HepG2 (cell line): ENCODE results near the gene INKA2. TPM values are rescaled to one million over a fixed set of nuclear protein-coding genes. Genes with fewer than 3 reads are reported as not detected.

ENCODE experiments used
- ARID2 ChIP-seq: sonication (generic); formaldehyde crosslinking; IDR thresholded peaks from 2 replicates; pipeline ENCODE4 v1.8.1; 2022; ENCODE audit warnings: mild to moderate bottlenecking, missing genetic modification reagents, borderline replicate concordance
- BHLHE40 ChIP-seq: IDR thresholded peaks from 2 replicates; pipeline ENCODE4 v1.6.1; 2011; ENCODE audit warnings: low read length, improper control_type of control experiment
- CBX1 ChIP-seq: IDR thresholded peaks from one replicate; pipeline ENCODE4 v1.6.1; 2016; ENCODE audit warnings: antibody characterized with exemption, low read depth
- DR1 ChIP-seq: sonication (generic); formaldehyde crosslinking; IDR thresholded peaks from 2 replicates; pipeline ENCODE4 v1.8.0; 2021; ENCODE audit warnings: mild to moderate bottlenecking, missing genetic modification reagents, inconsistent platforms
- ERF ChIP-seq: IDR thresholded peaks from 2 replicates; pipeline ENCODE4 v1.6.1; 2018; ENCODE audit warnings: missing biosample characterization, missing genetic modification reagents
- HNRNPK ChIP-seq: fragments of 200-400 bp; formaldehyde crosslinking; IDR thresholded peaks from 2 replicates; pipeline ENCODE4 v1.6.1; 2018; ENCODE audit warnings: low read length, low read depth, moderate library complexity, mild to moderate bottlenecking; ENCODE audit not compliant: poor library complexity, severe bottlenecking
- HOXD1 ChIP-seq: sonication (generic); formaldehyde crosslinking; IDR thresholded peaks from 2 replicates; pipeline ENCODE4 v1.5.0; 2020; ENCODE audit warnings: missing genetic modification reagents
- KAT7 ChIP-seq: IDR thresholded peaks from 2 replicates; pipeline ENCODE4 v1.6.1; 2018; ENCODE audit warnings: borderline replicate concordance, missing compliant biosample characterization
- MED8 ChIP-seq: sonication (generic); formaldehyde crosslinking; IDR thresholded peaks from 2 replicates; pipeline ENCODE4 v1.8.1; 2023; ENCODE audit warnings: mild to moderate bottlenecking, missing genetic modification reagents; ENCODE audit not compliant: insufficient replicate concordance
- MTA1 ChIP-seq: sonication (generic); formaldehyde crosslinking; IDR thresholded peaks from 2 replicates; pipeline ENCODE4 v1.4.0; 2020; ENCODE audit warnings: missing genetic modification reagents, mild to moderate bottlenecking, borderline replicate concordance
- MTA3 ChIP-seq: sonication (generic); formaldehyde crosslinking; IDR thresholded peaks from 2 replicates; pipeline ENCODE4 v1.4.0; 2020; ENCODE audit warnings: missing genetic modification reagents
- NCOR1 ChIP-seq: fragments of 200-600 bp; sonication (generic); IDR thresholded peaks from 2 replicates; pipeline ENCODE4 v1.7.0; 2017; ENCODE audit warnings: antibody characterized with exemption, low read length, borderline replicate concordance
- PHF20 ChIP-seq: sonication (generic); formaldehyde crosslinking; IDR thresholded peaks from 2 replicates; pipeline ENCODE4 v1.5.0; 2020; ENCODE audit warnings: mild to moderate bottlenecking, missing genetic modification reagents
- SRF ChIP-seq: IDR thresholded peaks from 2 replicates; pipeline ENCODE4 v1.6.1; 2011; ENCODE audit warnings: mild to moderate bottlenecking, low read depth, low read length, moderate library complexity
- TSC22D2 ChIP-seq: sonication (generic); formaldehyde crosslinking; IDR thresholded peaks from 2 replicates; pipeline ENCODE4 v1.5.1; 2020; ENCODE audit warnings: missing genetic modification reagents, mild to moderate bottlenecking, borderline replicate concordance
- YEATS4 ChIP-seq: sonication (generic); formaldehyde crosslinking; IDR thresholded peaks from 2 replicates; pipeline ENCODE4 v1.4.0; 2020; ENCODE audit warnings: missing genetic modification reagents, borderline replicate concordance
- ZBTB8A ChIP-seq: sonication (generic); formaldehyde crosslinking; IDR thresholded peaks from 2 replicates; pipeline ENCODE4 v1.4.0; 2020; ENCODE audit warnings: mild to moderate bottlenecking, low read depth, missing genetic modification reagents, borderline replicate concordance
- ZFYVE20 ChIP-seq: sonication (generic); formaldehyde crosslinking; IDR thresholded peaks from 2 replicates; pipeline ENCODE4 v1.8.0; 2023; ENCODE audit warnings: low read depth, mild to moderate bottlenecking, moderate library complexity, missing genetic modification reagents, borderline replicate concordance
- ZNF207 ChIP-seq: fragments of 450-650 bp; IDR thresholded peaks from 2 replicates; pipeline ENCODE4 v1.6.1; 2016; ENCODE audit warnings: antibody characterized with exemption, borderline replicate concordance
- ZNF263 ChIP-seq: sonication (generic); formaldehyde crosslinking; IDR thresholded peaks from 2 replicates; pipeline ENCODE4 v1.4.0; 2020; ENCODE audit warnings: missing genetic modification reagents
- ZNF34 ChIP-seq: sonication (generic); formaldehyde crosslinking; IDR thresholded peaks from 2 replicates; pipeline ENCODE4 v1.4.0; 2020; ENCODE audit warnings: mild to moderate bottlenecking, missing genetic modification reagents, borderline replicate concordance
- ZNF703 ChIP-seq: sonication (generic); formaldehyde crosslinking; IDR thresholded peaks from 2 replicates; pipeline ENCODE4 v1.5.1; 2020; ENCODE audit warnings: missing genetic modification reagents, mild to moderate bottlenecking, moderate library complexity, borderline replicate concordance
- ZNF773 ChIP-seq: sonication (generic); formaldehyde crosslinking; IDR thresholded peaks from 2 replicates; pipeline ENCODE4 v1.4.0; 2020; ENCODE audit warnings: missing genetic modification reagents, borderline replicate concordance
- ZNF878 ChIP-seq: sonication (generic); formaldehyde crosslinking; IDR thresholded peaks from 2 replicates; pipeline ENCODE4 v1.8.1; 2023; ENCODE audit warnings: mild to moderate bottlenecking, missing genetic modification reagents, moderate library complexity
- polyA plus RNA-seq, 8 experiments: library from polyadenylated mRNA; depleted of rRNA in 3 of 8; stranded (reverse) in 7 of 8; unstranded in 1 of 8; fragments of >200 nt; fragmentation: Illumina TruSeq in 4 of 8; extraction: Trizol in 4 of 8; gene quantifications; 2 replicates each; pipeline versions ENCODE4 v1.2.1 to v1.2.3, GENCODE V29; 2011 to 2016; ENCODE audit warnings: low read depth in 4 of 8, missing spikeins in 1 of 8, mixed read lengths in 1 of 8; ENCODE audit not compliant: insufficient read depth in 1 of 8
- total RNA-seq, 5 experiments: library from RNA; depleted of rRNA; stranded (reverse); fragments of >200 nt; fragmentation: Illumina TruSeq; extraction: Trizol; gene quantifications; 2 replicates each; pipeline ENCODE4 v1.2.3, GENCODE V29; 2016; ENCODE audit warnings: low read depth in 1 of 5
- TF ChIP-seq, protein P1 (sequence below): sonication (generic); formaldehyde crosslinking; conservative IDR thresholded peaks from 2 replicates; pipeline ENCODE4 v1.4.0; 2020; ENCODE audit warnings: missing genetic modification reagents
- TF ChIP-seq, protein P2 (sequence below): sonication (generic); formaldehyde crosslinking; IDR thresholded peaks from 2 replicates; pipeline ENCODE4 v1.5.0; 2020; ENCODE audit warnings: missing genetic modification reagents
- TF ChIP-seq, protein P3 (sequence below): sonication (generic); formaldehyde crosslinking; IDR thresholded peaks from 2 replicates; pipeline ENCODE4 v1.4.0; 2020; ENCODE audit warnings: mild to moderate bottlenecking, low read depth, missing genetic modification reagents

INKA2 gene
- total and polyA plus RNA-seq, 2 of the 13 experiments (the other 11 are each of a cell fraction or from before 2014, with no cell fraction given), result 2.6 to 4.6 TPM

DNA sequence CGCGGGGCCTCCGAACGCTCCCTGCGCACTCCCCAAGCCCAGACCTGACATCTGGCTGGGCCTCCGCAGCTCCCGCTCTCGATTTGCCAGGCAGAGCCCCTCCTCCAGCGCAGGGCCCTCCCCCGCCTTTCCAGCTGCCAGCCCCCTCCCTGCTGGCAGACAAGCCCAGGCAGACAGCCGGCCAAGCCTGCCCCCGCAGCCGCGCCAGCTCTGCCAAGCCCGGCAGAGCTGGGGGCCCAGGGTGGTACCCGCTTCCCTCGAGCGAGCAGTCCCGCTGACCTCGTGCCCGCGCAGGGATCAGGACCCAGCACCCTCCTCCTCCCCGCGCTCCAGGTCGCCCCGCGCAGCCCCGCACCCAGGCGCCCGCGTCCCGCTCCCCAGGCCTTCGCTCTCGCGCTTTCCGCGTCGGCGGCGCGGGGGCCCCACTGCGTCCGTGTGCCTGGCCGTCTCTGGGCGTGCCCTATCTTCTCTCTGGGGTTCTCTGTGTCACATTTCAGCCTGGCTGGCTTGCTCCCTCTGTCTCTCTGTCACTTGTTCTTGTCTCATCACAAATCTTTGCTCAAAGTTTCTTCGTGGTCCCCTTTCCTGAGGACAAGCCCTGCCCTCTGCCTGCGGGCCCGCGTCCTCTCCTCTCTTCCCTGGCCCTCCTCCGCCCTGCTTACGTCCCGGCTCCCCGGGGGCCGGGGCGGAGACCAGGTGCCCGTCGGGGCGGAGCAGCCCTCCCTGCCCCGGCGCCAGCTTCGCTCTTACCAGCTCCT is 580 bp downstream of the INKA2 start (continued):
- TF ChIP-seq ZNF34, result no peak
- TF ChIP-seq ZNF207, result no peak
- TF ChIP-seq MTA1 (CRISPR knock-in tag), result 0 out of 2 replicates have a peak, but pooled peaks have one; percentile 17
- no peak for TF ChIP-seq MTA3
- TF ChIP-seq ZBTB8A (CRISPR knock-in tag), result no peak
- no peak for TF ChIP-seq NCOR1
- TF ChIP-seq BHLHE40, result no peak
- TF ChIP-seq ARID2 (CRISPR knock-in tag), result 0 out of 2 replicates have a peak, but pooled peaks have one; percentile 63
- TF ChIP-seq HOXD1 (CRISPR knock-in tag), result no peak
- 0 out of 2 replicates have a peak, but pooled peaks have one; percentile 59 for TF ChIP-seq ZNF878 (CRISPR knock-in tag)
- TF ChIP-seq, protein P1, sequence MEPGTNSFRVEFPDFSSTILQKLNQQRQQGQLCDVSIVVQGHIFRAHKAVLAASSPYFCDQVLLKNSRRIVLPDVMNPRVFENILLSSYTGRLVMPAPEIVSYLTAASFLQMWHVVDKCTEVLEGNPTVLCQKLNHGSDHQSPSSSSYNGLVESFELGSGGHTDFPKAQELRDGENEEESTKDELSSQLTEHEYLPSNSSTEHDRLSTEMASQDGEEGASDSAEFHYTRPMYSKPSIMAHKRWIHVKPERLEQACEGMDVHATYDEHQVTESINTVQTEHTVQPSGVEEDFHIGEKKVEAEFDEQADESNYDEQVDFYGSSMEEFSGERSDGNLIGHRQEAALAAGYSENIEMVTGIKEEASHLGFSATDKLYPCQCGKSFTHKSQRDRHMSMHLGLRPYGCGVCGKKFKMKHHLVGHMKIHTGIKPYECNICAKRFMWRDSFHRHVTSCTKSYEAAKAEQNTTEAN (CRISPR knock-in tag), result no peak
- TF ChIP-seq PHF20 (CRISPR knock-in tag), result peak; percentile 14; the same call in 1 of the 2 replicates
- TF ChIP-seq, protein P2, sequence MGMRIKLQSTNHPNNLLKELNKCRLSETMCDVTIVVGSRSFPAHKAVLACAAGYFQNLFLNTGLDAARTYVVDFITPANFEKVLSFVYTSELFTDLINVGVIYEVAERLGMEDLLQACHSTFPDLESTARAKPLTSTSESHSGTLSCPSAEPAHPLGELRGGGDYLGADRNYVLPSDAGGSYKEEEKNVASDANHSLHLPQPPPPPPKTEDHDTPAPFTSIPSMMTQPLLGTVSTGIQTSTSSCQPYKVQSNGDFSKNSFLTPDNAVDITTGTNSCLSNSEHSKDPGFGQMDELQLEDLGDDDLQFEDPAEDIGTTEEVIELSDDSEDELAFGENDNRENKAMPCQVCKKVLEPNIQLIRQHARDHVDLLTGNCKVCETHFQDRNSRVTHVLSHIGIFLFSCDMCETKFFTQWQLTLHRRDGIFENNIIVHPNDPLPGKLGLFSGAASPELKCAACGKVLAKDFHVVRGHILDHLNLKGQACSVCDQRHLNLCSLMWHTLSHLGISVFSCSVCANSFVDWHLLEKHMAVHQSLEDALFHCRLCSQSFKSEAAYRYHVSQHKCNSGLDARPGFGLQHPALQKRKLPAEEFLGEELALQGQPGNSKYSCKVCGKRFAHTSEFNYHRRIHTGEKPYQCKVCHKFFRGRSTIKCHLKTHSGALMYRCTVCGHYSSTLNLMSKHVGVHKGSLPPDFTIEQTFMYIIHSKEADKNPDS (CRISPR knock-in tag), result 0 out of 2 replicates have a peak, but pooled peaks have one; percentile 29
- TF ChIP-seq HNRNPK, result peak; percentile 60
- TF ChIP-seq CBX1, result peak; percentile 3
- TF ChIP-seq YEATS4 (CRISPR knock-in tag), result no peak
- no peak for TF ChIP-seq ZNF773 (CRISPR knock-in tag)
- TF ChIP-seq KAT7, result peak; percentile 51; the same call in 1 of the 2 replicates
- TF ChIP-seq SRF, result no peak
- TF ChIP-seq, protein P3, sequence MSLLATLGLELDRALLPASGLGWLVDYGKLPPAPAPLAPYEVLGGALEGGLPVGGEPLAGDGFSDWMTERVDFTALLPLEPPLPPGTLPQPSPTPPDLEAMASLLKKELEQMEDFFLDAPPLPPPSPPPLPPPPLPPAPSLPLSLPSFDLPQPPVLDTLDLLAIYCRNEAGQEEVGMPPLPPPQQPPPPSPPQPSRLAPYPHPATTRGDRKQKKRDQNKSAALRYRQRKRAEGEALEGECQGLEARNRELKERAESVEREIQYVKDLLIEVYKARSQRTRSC, result no peak
- peak; percentile 34; the same call in 1 of the 2 replicates for TF ChIP-seq ZNF263 (CRISPR knock-in tag)
- TF ChIP-seq ZNF703 (CRISPR knock-in tag), result no peak
- TF ChIP-seq DR1, result no peak
- 0 out of 2 replicates have a peak, but pooled peaks have one; percentile 14 for TF ChIP-seq ERF (CRISPR knock-in tag)
- no peak for TF ChIP-seq MED8 (CRISPR knock-in tag)
- TF ChIP-seq TSC22D2 (CRISPR knock-in tag), result 0 out of 2 replicates have a peak, but pooled peaks have one; percentile 26
- TF ChIP-seq ZFYVE20, result no peak
